Measurements from ENCODE around the gene TNIP2.

DNA sequence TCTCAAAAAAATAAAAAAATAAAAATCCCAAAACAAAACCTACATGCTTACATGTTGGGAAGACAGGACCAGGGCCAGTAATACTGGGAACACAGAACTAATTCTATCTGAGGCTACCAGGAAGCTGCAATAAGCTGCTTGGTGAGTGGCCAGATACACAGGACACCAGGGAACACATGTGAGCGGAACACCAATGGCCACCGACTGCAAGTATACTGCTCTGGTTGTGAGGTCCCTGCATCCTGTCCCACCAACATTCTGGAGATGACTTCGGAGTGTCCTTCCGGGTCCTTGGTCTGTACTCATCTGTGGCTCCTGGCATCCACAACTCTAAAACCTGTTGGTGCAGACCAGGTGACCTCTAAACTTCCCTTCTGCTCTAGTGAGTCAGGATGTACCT is 2.7 kb downstream of the TNIP2 start:
- TF ChIP-seq, protein P1, sequence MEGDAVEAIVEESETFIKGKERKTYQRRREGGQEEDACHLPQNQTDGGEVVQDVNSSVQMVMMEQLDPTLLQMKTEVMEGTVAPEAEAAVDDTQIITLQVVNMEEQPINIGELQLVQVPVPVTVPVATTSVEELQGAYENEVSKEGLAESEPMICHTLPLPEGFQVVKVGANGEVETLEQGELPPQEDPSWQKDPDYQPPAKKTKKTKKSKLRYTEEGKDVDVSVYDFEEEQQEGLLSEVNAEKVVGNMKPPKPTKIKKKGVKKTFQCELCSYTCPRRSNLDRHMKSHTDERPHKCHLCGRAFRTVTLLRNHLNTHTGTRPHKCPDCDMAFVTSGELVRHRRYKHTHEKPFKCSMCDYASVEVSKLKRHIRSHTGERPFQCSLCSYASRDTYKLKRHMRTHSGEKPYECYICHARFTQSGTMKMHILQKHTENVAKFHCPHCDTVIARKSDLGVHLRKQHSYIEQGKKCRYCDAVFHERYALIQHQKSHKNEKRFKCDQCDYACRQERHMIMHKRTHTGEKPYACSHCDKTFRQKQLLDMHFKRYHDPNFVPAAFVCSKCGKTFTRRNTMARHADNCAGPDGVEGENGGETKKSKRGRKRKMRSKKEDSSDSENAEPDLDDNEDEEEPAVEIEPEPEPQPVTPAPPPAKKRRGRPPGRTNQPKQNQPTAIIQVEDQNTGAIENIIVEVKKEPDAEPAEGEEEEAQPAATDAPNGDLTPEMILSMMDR (conservative IDR thresholded peaks at IDR 0.05; ENCODE audit: low read depth, low read length) = no peak
- no peak for TF ChIP-seq EZH2 (IDR thresholded peaks at IDR 0.05; ENCODE audit: borderline replicate concordance, low read depth, low read length, poor library complexity, severe bottlenecking)

All from A673 (cell line).